Testis (tissue), 3 donors: ENCODE results near the gene CEP72. TPM values are rescaled to one million over a fixed set of nuclear protein-coding genes. Genes with fewer than 3 reads are reported as not detected.
"Not testable (repeated sequence)": the region's sequence is repeated elsewhere in the genome, so short reads cannot be mapped to it uniquely, and the experiment has no call there.

Experiments
- DNase-seq: peaks from one replicate; pipeline ENCODE4 v3.0.0-alpha.2; 2019
- H3K27ac ChIP-seq, 2 donors: fragments of 200-600 bp; sonication (generic); one replicate each; pipeline ENCODE4 v1.5.1; 2019
- H3K27me3 ChIP-seq: fragments of 200-600 bp; sonication (generic); one replicate; pipeline ENCODE4 v1.5.1; 2019
- H3K36me3 ChIP-seq: fragments of 200-600 bp; sonication (generic); one replicate; pipeline ENCODE4 v1.5.1; 2017; ENCODE audit warnings: low read depth; ENCODE audit errors: missing control alignments
- H3K4me1 ChIP-seq: fragments of 200-600 bp; sonication (generic); one replicate; pipeline ENCODE4 v1.5.1; 2019
- H3K4me3 ChIP-seq, 2 donors: fragments of 200-600 bp; sonication (generic); one replicate each; pipeline ENCODE4 v1.5.1; 2017 to 2019
- H3K9me3 ChIP-seq: fragments of 200-600 bp; sonication (generic); one replicate; pipeline ENCODE4 v1.5.1; 2017
- CTCF ChIP-seq, 3 experiments: fragments of 450-650 bp in 2 of 3; fragments of 200-600 bp in 1 of 3; sonication (generic) in 1 of 3; IDR thresholded peaks; one replicate each; pipeline ENCODE4 v1.5.1; 2016 to 2019; ENCODE audit warnings: antibody characterized with exemption in 3 of 3, mild to moderate bottlenecking in 2 of 3, moderate library complexity in 1 of 3
- POLR2A ChIP-seq: fragments of 450-650 bp; IDR thresholded peaks from one replicate; pipeline ENCODE4 v1.6.1; 2017; ENCODE audit warnings: antibody characterized with exemption, mild to moderate bottlenecking, moderate library complexity
- WGBS, 2 donors: methylation state at CpG; one replicate each; pipeline ENCODE4 v1.1.5; 2018; 5-methylcytosine and 5-hydroxymethylcytosine counted together
- intact Hi-C: fragments of 100-400 bp; cut with DNase I; formaldehyde crosslinking; loops from one replicate; pipeline ENCODE4 v1.15.1; 2023; ENCODE audit warnings: low total_unique reads
- polyA plus RNA-seq: library from polyadenylated mRNA; stranded (reverse); fragments of 350-450 nt; fragmentation: Illumina TruSeq; extraction: RNeasy Lipid Tissue Mini Kit (QIAGEN cat#74804); gene quantifications from one replicate; pipeline ENCODE4 v1.2.3, GENCODE V29; 2014; ENCODE audit warnings: low read depth, low replicate concordance; ENCODE audit not compliant: insufficient read depth
- total RNA-seq, 2 donors: library from RNA; depleted of rRNA; stranded (reverse); fragments of >200 nt; gene quantifications; one replicate each; pipeline ENCODE4 v1.2.3, GENCODE V29; 2016

Gene CEP72
- total and polyA plus RNA-seq, 3 donors from 2014 or later: 18.5 to 31.2 (median 19.8) TPM

GRCh38 chr5:579211-579610 lies 32.9 kb upstream of the CEP72 start:
- intact Hi-C loops: no loop called here
- H3K9me3 ChIP-seq: no peaks in the 10 kb centered on the region
- H3K27me3 ChIP-seq: no peaks in the 10 kb centered on the region
- no peaks in the 10 kb centered on the region for H3K36me3 ChIP-seq
- no peak overlapping the region for H3K4me3 ChIP-seq
- no peak overlapping the region for H3K27ac ChIP-seq
- TF ChIP-seq CTCF (IDR thresholded peaks at IDR 0.05) (no peak), POLR2A (no peak)
- no peaks in the 10 kb centered on the region for H3K4me1 ChIP-seq
- peak; percentile 8 for DNase-seq
- WGBS, 2 donors: 84 to 86% methylated on average over 10 of the region's 10 CpGs

- Histone ChIP-seq H3K9me3 (no peaks in the 10 kb centered on the region), H3K27me3 (no peaks in the 10 kb centered on the region), H3K27ac (no peak overlapping the region), H3K36me3 (no peaks in the 10 kb centered on the region), H3K4me1 (no peaks in the 10 kb centered on the region), H3K4me3 (no peak overlapping the region)
- 67 to 71% methylated on average over 12 to 17 of the region's 17 CpGs for WGBS, 2 donors
- intact Hi-C loops: no loop called here
- DNase-seq: peak; percentile 10
- TF ChIP-seq CTCF (IDR thresholded peaks at IDR 0.05): no peak
- no peak for TF ChIP-seq POLR2A
Measured at GRCh38 chr5:579746-580366, 32.3 kb upstream of the CEP72 start.

- no peaks in the 10 kb centered on the region for H3K36me3 ChIP-seq
- 63 to 67% methylated on average over 11 of the region's 11 CpGs for WGBS, 2 donors
- TF ChIP-seq POLR2A: no peak
- TF ChIP-seq CTCF (IDR thresholded peaks at IDR 0.05): no peak
- no peaks in the 10 kb centered on the region for H3K27me3 ChIP-seq
- no peak overlapping the region for H3K27ac ChIP-seq
- intact Hi-C loops: no loop called here
- H3K9me3 ChIP-seq: no peaks in the 10 kb centered on the region
- DNase-seq: peak; percentile 10
- no peak overlapping the region for H3K4me3 ChIP-seq
- H3K4me1 ChIP-seq: no peaks in the 10 kb centered on the region
Measured at GRCh38 chr5:580436-580835, 31.7 kb upstream of the CEP72 start.

GRCh38 chr5:581266-581665 lies 30.9 kb upstream of the CEP72 start:
- no peaks in the 10 kb centered on the region for H3K4me1 ChIP-seq
- H3K27me3 ChIP-seq: no peaks in the 10 kb centered on the region
- DNase-seq: peak; percentile 7
- no peaks in the 10 kb centered on the region for H3K9me3 ChIP-seq
- 85 to 88% methylated on average over 7 of the region's 7 CpGs for WGBS, 2 donors
- no peak overlapping the region for H3K27ac ChIP-seq
- TF ChIP-seq POLR2A (no peak), CTCF (IDR thresholded peaks at IDR 0.05) (no peak)
- H3K4me3 ChIP-seq: no peak overlapping the region
- intact Hi-C loops: no loop called here
- H3K36me3 ChIP-seq: no peaks in the 10 kb centered on the region

- no peaks in the 10 kb centered on the region for H3K4me1 ChIP-seq
- no peaks in the 10 kb centered on the region for H3K36me3 ChIP-seq
- no peaks in the 10 kb centered on the region for H3K9me3 ChIP-seq
- peak; percentile 1 for DNase-seq
- TF ChIP-seq POLR2A (no peak), CTCF (IDR thresholded peaks at IDR 0.05) (no peak)
- intact Hi-C loops: no loop called here
- 75 to 89% methylated on average over 9 of the region's 9 CpGs for WGBS, 2 donors
- no peaks in the 10 kb centered on the region for H3K27me3 ChIP-seq
- H3K27ac ChIP-seq: no peak overlapping the region
- H3K4me3 ChIP-seq: no peak overlapping the region
Measured at GRCh38 chr5:581941-582340, 30.2 kb upstream of the CEP72 start.

- H3K9me3 ChIP-seq, H3K36me3 ChIP-seq, H3K27me3 ChIP-seq, H3K4me3 ChIP-seq, H3K27ac ChIP-seq, H3K4me1 ChIP-seq, intact Hi-C loops: not testable (repeated sequence)
- DNase-seq: peak; percentile 10
- WGBS, 2 donors: 83 to 84% methylated on average over 3 of the region's 3 CpGs
Measured at GRCh38 chr5:582445-582844, 29.7 kb upstream of the CEP72 start.
